Activated CD4-positive, alpha-beta T cell treated with anti-CD3 and anti-CD28 coated beads, Interleukin-2, amount 50 U/mL, for 24 hours (primary cell): ENCODE measurements around the gene MYO5B.
A peak's percentile ranks its signal among the peaks of the same experiment; 100 is the strongest.
"Not testable (repeated sequence)": the region's sequence is repeated elsewhere in the genome, so short reads cannot be mapped to it uniquely, and the experiment has no call there.

ENCODE experiments used
- DNase-seq, 2 donors: peaks; one replicate each; pipeline ENCODE4 v3.0.0-alpha.2; 2020; ENCODE audit warnings: low read depth in 1 of 2, low spot score in 1 of 2

The MYO5B gene

DNA sequence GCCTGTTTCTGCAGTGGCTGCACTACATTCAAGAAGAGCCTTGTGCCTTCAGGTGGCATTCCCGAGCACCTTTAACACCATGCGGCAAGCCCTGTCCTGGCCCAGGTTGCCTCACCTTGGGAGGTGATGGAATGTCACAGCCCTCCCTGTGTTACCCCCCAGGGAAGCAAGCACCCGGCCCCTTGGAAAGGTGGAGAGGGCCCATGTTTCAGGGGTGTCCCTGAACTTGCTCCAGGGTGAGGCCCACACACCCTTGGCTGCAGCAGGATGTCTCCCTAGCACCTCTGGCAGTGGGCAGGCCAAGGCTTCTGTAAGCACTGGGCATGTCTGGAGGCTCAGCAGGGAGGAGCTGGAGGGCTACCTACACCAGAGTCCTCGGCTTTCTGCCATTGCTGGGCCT is 352.3 kb downstream of the MYO5B start:
- DNase-seq: no peak

DNA sequence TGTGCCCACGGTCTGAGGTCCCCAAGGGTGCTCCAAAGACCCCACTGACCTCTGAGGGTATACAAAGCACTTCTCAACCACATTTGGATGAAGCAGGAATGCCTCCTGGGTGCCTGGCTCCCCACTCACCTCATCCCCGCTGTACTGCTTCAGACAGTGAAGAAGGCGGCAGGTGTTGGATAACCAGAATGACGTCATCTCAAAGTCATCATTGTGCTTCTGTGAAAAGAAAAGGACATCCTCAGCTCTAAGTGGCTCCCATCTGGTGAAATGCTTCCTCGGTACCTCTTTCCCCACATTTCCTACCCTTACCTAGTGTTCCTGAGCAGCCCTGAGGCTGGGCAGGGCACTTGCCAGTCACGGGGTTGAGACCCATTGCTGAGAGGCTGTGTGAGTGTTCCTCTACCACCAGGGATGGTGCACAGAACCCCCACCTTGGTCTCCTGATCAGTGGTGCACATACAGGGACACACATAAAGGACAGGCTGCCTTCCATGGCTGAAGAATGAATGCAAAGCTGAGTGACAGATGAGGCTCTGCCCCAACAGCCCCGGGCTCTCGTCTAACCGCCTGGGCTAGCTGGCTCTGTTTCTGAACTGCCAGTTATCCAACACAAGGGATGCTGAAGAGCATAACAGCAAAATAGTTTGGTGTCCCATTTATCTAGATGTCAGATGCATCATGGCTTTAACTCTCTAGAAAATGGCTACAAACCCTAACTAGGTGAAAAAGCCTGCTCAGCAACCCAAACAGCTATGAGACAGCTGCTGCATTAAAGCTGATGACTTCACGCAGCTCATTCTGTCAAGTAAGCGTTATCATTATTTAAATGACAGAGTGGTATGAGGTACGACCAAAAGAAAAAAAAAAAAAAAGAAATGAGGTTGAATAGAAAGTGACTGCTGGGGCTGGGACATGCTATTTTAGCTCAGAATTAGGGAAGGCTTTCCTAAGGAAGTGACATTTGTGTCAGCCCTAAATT is 353.4 kb downstream of the MYO5B start:
- no peak for DNase-seq

DNA sequence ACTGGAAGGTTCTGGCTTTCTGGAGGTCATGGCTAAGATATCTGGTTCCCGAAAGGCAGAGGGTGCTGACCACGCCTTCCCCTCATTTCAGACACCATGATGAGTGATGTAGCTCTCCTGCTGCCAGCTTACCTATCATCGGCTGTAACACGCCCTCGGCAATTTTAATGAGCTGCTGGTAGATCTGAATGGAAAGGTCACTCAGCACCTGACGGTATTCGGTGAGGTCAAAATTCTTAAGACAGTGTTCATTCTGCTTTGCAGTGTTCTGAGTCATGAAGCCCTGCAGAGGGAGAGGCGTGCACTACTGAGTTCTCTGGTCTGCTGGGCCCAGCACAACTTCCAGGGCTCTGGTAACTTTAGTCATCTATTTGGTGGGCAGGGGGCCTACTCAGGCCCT is 355.9 kb downstream of the MYO5B start:
- DNase-seq: no peak

DNA sequence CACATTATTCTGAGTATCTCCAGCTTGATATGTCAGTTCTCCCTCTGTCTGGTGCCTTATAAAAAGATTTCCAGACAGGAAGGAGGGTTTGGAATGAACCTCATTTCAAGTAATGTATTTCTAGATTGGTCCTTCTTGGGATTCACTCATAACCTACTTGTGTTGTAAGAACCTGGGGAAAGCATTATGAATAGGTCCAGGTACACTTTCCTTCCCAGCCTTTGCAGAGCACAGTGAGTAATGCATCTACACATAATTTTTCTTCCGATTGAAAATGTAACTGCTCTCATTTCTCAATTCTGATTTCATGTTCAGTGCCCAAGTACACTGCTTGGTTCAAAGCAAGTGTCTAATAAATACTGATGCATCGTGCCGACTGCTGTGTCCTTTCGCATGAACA is 356.6 kb downstream of the MYO5B start:
- DNase-seq: no peak

DNA sequence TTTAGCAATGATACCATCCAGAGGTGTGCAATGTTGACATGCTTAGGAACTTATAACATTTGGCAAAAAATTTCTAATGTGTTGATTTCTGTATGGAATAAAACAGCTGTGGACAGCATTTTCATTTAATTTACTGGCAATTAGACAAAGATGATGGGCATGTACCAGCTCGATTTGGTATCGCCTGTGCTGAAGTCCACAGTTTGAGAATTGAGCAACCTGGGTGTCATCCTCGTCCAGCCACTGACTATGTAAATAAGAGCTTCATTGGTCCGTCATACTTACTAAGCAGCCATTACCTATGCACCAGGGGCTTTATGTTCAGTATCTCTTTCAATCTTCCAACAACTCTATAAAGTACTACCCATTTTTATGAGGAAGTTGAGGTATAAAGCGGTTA is 357.1 kb downstream of the MYO5B start:
- no peak for DNase-seq

DNA sequence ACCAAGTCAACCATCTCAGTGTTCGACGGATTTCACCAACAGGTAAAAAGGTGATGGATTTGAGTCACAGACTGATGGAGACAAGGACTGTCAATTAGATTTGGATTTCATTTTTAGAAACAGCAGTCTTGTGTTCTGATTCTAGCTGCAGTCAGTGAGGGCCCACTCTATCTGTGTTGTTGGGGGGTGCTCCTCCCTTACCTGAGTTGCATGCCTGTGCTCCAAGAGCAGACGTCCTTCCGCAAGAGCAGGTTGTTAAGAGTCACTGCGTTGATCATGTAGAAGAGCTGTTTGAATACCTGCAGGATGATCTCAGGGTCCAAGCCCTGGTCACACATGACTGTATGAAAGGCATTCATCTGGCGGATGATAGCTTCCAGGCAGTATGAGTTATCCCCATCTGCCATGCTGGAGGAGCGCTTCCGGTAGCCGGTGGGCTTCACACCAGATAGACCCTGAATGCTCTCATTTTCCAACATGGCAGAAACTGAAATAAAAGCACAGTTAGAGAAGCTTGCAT is 357.6 kb downstream of the MYO5B start:
- DNase-seq: not testable (repeated sequence)

DNA sequence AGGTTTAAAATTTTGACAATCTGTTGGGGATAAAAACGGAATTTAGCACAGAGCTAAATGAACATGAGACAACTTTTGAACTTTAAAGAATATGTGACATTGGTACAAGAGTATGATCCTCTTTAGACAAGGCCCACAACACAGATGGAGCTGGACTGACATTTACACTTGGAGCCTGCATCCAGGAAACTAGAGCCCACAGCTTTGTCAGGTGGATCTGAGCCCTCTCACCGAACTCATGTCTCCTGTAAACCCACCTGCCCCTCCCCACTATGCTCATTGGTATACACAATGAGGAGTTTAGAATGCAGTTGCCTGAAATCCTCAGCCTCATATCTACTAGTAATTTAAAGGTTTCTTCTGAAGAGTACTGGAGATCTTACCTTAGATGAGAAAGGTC is 359.5 kb downstream of the MYO5B start:
- no peak for DNase-seq

DNA sequence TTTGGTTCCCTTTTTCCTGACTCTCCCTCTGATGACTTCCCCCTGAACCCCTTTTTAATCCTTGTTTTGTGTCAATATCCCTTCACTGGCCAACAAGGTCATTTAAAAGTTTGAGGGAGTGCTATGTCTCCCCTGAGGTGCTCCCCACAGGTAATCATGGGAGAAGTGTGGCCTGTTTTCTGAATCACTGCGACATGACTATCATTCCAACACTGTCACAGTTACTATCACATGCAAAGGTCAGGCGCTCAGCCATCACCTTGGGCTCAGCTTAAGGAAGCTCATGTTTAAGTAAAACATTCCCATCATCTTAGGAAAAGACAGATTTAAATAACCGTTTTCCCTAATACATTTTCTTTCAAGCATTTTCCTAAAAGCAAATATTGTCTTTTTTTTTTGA is 360.7 kb downstream of the MYO5B start:
- DNase-seq: no peak

DNA sequence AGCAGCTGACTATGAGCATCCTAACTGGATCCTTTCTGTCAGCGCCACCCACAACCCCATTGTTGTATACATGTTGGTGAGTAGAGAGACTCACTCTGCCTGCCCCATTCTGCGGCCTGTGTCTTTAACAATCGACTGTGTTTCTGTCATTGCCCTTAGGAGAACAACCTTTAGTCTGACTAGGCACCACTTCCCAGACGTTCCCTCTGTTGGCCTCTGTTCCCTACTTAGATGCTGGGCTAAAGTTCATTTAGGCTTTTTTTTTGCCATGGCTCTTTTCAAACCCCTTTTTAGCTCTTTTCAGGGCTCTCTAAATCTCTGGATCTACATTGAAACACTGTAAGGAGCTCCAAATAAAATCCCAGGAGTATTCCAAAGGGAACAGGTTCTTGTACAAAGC is 361.1 kb downstream of the MYO5B start:
- DNase-seq: no peak

DNA sequence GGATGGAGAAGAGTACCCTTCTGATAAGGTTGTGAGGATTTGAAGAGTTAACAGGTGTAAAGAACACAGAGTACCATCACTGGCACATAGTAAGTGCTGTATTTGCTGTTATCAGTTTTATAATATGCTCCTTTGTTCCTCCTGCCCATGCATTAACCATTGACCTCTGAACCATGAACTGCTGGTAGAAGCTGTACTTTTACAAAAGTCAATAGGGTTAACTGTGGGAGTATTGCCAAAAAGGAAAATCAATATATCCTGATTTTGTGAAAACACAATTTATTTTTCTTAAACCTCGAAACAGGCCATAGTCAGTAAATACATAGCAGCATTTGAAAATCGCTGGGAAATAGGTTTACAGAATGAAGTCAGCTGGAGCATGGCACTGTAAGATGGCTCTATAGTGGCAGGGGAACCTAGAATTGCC is 362.7 kb downstream of the MYO5B start:
- DNase-seq: no peak

DNA sequence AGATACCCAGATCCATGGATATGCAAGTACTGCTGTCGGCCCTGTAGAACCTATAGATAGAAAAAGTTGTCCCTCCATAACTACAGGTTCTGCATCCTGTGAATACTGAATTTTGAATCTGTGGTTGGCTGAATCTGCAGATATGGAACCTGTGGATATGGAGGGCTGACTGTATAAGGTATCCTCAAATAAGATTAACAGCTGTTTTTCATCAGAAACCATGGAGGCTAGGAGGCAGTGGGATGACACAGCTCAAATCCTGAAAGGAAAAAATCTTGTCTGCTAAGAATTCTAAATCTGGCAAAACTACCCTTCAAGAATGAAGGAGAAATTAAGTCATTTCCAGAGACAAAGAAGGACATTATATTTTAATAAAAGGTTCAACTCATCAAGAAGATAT is 367.0 kb downstream of the MYO5B start:
- no peak for DNase-seq

DNA sequence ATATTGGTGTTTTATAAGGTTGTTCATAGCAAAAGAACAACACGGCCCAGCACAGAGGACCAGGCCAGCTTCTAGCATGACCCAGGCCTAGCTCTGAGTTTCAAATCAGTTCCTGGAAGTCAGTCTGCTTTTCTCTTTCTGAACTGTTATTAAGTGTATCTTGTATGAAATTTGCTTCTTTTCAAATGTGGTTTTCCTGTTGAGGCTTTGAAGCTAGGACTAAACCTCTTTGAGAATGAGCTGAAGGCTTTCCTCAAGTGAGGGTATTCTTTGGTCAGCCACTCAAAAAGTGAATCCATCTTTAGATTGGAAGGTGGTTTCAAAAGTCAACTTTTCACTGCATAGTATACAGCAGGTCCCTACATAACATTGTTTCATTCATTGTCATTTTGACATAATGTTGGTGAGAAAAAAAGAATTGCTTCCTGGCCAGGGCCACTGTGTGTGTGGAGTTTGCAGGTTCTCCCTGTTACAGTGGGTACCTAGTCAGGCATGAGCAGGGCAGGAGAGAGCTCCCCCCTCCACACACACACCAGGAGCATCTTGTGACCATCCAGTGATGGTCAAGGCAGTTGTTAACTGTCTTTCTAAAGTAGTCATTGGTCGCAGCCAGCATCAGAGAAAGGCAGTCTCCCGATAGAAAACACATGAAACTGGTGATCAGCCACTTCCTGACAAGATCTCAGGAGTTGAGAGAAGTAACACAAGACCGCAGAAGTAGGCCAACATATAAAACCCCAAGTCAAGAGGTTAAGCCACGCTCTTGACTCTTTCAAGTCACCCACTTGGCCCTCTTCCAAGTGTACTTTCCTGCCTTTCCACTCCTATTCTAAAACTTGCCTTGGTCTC is 374.9 kb downstream of the MYO5B start:
- peak in 1 of 2 donors; percentile 30 for DNase-seq

DNA sequence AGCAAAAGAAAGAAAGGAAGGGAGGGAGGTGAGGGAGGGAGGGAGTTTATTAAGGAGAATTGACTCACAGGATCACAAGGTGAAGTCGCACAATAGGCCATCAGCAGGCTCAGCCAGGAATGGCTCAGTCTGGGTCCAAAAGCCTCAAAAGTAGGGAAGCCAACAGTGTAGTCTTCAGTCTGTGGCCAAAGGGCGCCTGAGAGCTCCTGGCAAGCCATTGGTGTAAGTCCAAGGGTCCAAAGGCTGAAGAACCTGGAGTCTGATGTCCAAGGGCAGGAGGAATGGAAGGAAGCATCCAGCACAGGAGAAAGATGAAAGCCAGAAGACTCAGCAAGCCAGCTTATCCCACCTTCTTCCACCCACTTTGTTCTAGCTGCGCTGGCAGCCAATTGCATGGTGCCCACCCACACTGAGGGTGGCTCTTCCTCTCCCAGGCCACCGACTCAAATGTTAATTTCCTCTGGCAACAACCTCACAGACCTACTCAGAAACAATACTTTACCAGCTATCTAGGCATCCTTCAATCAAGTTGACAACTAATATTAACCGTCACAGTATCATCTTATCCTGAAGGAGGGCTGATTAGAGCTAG is 375.8 kb downstream of the MYO5B start:
- DNase-seq: no peak

DNA sequence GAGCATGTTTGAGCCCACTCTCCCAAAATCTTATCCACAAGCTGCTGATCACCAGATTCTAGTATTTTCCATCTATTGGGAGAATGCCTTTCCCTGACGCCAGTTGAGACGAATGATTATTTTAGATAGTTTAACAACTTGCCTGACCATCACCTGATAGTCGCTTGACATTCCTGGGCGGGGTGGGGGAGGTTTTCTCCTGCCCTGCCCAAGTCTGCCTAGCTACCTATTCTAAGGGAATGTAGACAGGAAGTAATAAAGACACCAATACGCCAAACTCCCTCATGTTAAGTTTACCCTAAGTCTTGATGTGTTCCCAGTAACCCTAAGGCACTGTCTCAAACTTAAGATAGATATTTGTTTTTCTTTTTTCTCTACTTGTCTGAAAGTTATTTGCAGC is 377.0 kb downstream of the MYO5B start:
- DNase-seq: no peak

DNA sequence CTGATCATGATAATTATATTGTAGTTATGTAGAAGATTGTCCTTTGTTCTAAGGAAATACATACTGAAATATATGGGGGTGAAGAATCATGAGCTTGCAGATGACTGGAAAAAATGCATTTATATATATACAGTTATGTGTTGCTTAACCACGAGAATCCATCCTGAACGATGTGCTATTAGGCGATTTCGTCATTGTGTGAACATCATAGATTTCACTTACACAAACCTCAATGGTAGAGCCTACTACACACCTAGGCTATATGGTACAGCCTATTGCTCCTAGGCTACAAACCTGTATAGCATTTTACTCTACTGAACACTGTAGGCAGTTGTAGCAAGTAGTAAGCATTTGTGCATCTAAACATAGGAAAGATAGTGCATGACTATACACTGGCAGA is 379.0 kb downstream of the MYO5B start:
- DNase-seq: no peak

DNA sequence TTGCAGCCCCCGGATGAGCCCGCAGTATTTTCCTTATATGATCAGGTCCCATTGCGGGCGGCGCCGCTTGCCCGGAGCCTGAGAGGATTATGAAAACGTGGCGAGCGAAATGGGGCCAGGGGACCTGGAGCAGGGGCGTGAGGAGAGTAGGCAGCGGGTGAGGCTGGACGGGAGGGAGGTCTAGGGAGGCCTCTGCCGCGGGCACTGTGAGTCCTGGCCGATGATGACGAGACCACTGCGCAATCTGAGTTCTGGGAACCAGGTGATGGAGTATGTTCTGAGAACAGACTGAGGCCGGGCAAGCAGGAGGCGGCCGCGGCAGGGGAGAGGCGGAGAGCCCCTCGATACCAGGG is 380.8 kb downstream of the MYO5B start:
- peak in 1 of 2 donors; percentile 16 for DNase-seq

DNA sequence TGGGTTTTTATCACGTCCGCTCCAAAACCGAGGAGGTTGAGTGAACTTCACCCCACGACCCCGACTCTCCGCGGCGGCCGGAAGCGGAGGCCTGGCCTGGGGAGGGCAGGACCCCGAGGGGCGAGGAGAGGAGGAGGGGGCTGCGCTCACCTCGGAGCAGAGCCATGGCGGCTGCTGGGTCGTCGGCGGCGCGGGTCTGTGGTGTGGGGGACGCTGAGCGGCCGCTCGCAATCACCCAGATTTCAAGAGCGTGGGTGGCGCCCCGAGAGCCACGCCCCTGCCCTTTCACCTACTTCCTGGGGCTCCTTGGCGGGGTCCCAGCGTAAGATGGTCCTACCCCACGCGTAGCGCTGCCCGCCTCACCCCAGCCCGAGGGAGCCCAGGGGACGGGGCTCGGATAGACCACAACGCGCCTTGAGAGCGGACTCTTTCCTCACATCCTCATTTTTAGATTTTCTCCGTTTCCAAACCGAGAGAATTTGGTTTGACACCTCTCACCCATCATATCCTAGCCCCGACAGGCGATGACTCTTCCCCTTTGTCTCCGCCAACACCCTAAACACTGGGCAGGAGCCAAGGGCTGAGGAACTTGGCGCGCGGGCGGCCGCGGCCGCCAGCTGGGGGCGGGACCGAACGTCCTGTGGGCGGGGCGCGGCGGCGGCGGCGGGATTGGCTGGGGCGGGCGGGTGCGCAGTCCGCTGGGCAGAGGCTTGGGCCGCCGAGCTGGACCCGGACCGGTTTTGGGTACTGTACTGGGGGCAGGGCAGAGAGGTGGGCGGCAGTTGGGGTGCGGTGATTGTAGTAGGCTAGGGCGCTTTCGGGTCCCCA is 381.4 kb downstream of the MYO5B start, which contains the start of gene ACAA2:
Gene ACAA2, minus strand, starts transcription at position 215 of the 828 bp plus-strand sequence. Its CDS starts 49 bp downstream, at position 166.
- DNase-seq: peak; percentile 71 to 75

DNA sequence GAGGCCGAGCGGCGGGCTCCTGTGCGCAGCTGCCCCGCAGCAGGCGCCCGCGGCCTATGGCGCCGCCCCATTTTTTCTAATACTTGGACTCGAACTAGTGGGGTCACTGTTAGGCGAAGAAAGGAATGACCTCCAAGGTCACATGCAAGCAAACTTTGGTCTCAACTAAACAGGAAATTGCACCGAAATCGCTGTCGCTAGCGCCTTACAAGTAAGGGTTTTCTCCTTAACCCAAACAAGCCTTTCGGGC is 382.0 kb downstream of the MYO5B start:
- DNase-seq: no peak

DNA sequence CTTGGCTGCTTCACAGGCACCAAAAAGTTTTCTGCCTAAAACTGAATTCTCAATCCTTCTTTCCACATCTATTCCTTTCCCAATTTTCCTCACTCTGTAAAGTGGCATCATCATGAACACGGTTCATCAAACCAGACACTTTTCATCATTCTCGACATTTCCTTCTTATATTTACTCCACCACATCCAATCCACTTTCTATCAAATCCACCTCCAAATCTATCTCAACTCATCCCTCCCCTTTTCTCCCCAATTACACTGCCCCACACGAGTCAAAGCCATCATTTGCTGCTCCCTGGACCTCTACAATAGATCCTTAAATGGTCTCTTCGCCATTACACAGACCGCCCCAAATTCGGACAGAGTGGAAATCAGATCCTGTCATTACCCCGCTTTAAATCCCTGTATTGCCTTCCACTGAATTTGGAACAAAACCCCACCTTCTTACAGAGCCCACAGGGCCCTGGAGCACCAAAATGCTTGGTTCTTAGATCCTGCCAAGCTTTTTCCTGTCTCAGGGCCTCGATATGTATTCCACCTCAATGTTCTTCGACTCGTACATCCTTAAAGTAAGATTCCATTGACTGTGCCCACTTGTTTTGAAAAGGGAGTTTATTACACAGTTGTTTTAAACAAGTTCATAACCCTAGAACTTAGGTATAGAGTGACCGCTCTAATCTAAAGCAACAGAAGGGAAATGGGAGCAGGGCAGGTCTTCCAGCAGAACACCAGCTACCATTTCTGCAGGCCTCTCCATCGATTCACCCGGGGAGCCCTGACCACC is 382.5 kb downstream of the MYO5B start:
- DNase-seq: no peak
